ENCODE data around the gene SGK1.
"Not testable (repeated sequence)": the region's sequence is repeated elsewhere in the genome, so short reads cannot be mapped to it uniquely, and the experiment has no call there.

GRCh38 chr6:134180540-134180939 is 137.4 kb downstream of the SGK1 start:
- not testable (repeated sequence) for TF ChIP-seq ATF3 (IDR thresholded peaks at IDR 0.05; ENCODE audit: borderline replicate concordance, extremely low read depth, low read depth, low read length); MYC (IDR thresholded peaks at IDR 0.05; ENCODE audit: insufficient read depth, insufficient read length, insufficient replicate concordance, low read length, severe bottlenecking); SMC3 (IDR thresholded peaks at IDR 0.05; ENCODE audit: borderline replicate concordance, low read length); CEBPB (IDR thresholded peaks at IDR 0.05; ENCODE audit: borderline replicate concordance in 1 of 2, low read depth in 2 of 2, low read length in 2 of 2); MEF2B (IDR thresholded peaks at IDR 0.05; ENCODE audit: partially characterized antibody, poor library complexity, severe bottlenecking)
